Muscle layer of duodenum (tissue), 2 donors: ENCODE data around the gene LIN28B.

Experiments
- H3K27ac ChIP-seq: one replicate; pipeline ENCODE4 v1.7.0; 2013; ENCODE audit warnings: mild to moderate bottlenecking, low read length
- H3K27me3 ChIP-seq: one replicate; pipeline ENCODE4 v1.7.0; 2013; ENCODE audit warnings: low read depth, mild to moderate bottlenecking, control low read depth, low read length
- H3K36me3 ChIP-seq, 2 donors: one replicate each; pipeline ENCODE4 v1.7.0; 2013; ENCODE audit warnings: low read length in 2 of 2, control low read depth in 1 of 2, mild to moderate bottlenecking in 1 of 2; ENCODE audit not compliant: insufficient read depth in 2 of 2, control insufficient read depth in 1 of 2
- H3K4me1 ChIP-seq, 2 donors: one replicate each; pipeline ENCODE4 v1.7.0; 2013; ENCODE audit warnings: low read length in 2 of 2, mild to moderate bottlenecking in 2 of 2, control low read depth in 1 of 2, moderate library complexity in 1 of 2; ENCODE audit not compliant: insufficient read depth in 2 of 2, control insufficient read depth in 1 of 2
- H3K4me3 ChIP-seq, 2 donors: one replicate each; pipeline ENCODE4 v1.7.0; 2013; ENCODE audit warnings: low read length in 2 of 2, low read depth in 1 of 2, mild to moderate bottlenecking in 1 of 2
- H3K9me3 ChIP-seq, 2 donors: one replicate each; pipeline ENCODE4 v1.7.0; 2013; ENCODE audit warnings: low read length in 2 of 2, control low read depth in 1 of 2, mild to moderate bottlenecking in 1 of 2; ENCODE audit not compliant: control insufficient read depth in 1 of 2
- donor health status: healthy.

Gene LIN28B

DNA sequence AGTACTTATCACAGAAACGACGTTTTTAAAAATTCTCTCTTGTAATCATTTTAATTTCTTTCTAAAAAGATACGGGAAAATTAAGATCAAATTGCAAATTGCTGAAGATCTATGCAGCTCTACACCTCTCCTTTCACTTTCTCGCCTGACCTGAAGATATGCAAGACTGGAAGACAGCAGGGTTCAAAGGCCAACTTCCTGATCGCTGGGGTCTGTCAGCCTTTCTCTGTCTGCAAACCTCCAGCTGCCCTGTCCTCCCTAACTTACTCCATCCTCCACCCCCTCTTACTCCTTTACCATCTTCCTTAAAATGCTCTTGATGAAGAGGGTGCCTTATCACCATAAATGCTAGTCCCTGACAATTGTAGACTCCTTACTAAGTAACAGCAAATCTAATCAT lies 159.2 kb downstream of the LIN28B start:
- no peaks in the 10 kb centered on the region for H3K4me1 ChIP-seq

DNA sequence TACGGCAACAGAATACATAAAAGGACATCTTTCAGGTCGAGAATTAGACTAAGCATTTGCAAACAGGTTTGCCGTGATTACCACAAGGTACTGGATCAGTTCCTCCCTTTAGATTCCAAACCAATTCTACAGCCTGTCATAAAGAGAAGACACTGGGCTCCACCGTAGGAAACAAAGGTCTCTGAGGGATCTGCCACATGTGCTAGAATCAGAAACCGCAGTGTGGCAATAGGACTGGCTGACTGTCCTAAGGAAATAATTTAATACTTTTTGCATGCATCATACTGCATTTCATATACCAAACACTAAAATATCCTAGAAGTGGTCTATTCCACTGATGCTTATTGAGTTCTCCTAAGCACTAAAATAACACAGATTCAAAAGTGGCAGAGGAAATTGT lies 163.7 kb downstream of the LIN28B start:
- Histone ChIP-seq H3K27ac (no peak overlapping the region), H3K9me3 (no peaks in the 10 kb centered on the region)

More for the DNA sequence above, 159.2 kb downstream of the LIN28B start:
- Histone ChIP-seq H3K36me3 (peaks cover 0 to 23% of the 10 kb centered on the region in 2 donors), H3K27ac (no peak overlapping the region), H3K27me3 (no peaks in the 10 kb centered on the region), H3K9me3 (no peaks in the 10 kb centered on the region), H3K4me3 (no peak overlapping the region)

GRCh38 chr6:105121981-105122380 lies 165.1 kb downstream of the LIN28B start:
- H3K27ac ChIP-seq: no peak overlapping the region
- H3K4me3 ChIP-seq: no peak overlapping the region
- H3K4me1 ChIP-seq: no peaks in the 10 kb centered on the region
- H3K36me3 ChIP-seq: peaks cover 0 to 33% of the 10 kb centered on the region in 2 donors
- no peaks in the 10 kb centered on the region for H3K27me3 ChIP-seq
- no peaks in the 10 kb centered on the region for H3K9me3 ChIP-seq

More for the DNA sequence above, 163.7 kb downstream of the LIN28B start:
- no peaks in the 10 kb centered on the region for H3K27me3 ChIP-seq
- no peak overlapping the region for H3K4me3 ChIP-seq
- no peaks in the 10 kb centered on the region for H3K4me1 ChIP-seq
- H3K36me3 ChIP-seq: peaks cover 0 to 30% of the 10 kb centered on the region in 2 donors

DNA sequence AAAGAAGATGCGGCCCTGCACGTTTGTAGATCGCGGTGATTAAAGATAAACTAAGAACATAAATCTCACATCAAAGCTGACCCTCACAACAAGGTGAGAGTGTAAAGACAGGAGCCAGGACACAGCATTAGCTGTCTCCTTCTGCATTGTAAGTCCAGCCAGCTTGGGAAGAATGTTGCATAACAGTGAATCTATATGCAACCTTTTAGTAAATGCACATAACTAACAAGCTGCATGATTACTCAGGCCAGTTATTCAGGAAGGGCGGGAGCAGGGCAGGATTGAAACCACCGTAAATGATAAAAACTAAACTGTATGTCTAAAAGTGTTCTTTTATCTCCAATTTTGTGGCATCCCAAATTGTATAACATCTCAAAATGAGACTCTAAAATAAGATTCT lies 165.8 kb downstream of the LIN28B start:
- Histone ChIP-seq H3K9me3 (no peaks in the 10 kb centered on the region), H3K27me3 (no peaks in the 10 kb centered on the region), H3K27ac (no peak overlapping the region), H3K4me1 (no peaks in the 10 kb centered on the region), H3K36me3 (peaks cover 0 to 26% of the 10 kb centered on the region in 2 donors), H3K4me3 (no peak overlapping the region)
